Endothelial cell (in vitro differentiated cells): Measurements from ENCODE around the gene DNAJC1. TPM values are rescaled to one million over a fixed set of nuclear protein-coding genes. Genes with fewer than 3 reads are reported as not detected.

ENCODE experiments used
- DNase-seq: peaks from one replicate; pipeline ENCODE4 v3.0.0; 2021; ENCODE audit warnings: low spot score
- H3K27ac Mint-ChIP-seq: one replicate; pipeline ENCODE4 v1.8.0; 2021; ENCODE audit warnings: mixed read lengths, inconsistent platforms; ENCODE audit not compliant: unreplicated experiment
- H3K27me3 Mint-ChIP-seq: one replicate; pipeline ENCODE4 v1.8.0; 2021; ENCODE audit warnings: mild to moderate bottlenecking, moderate library complexity, mixed read lengths, inconsistent platforms; ENCODE audit not compliant: unreplicated experiment
- H3K36me3 Mint-ChIP-seq: one replicate; pipeline ENCODE4 v1.8.0; 2021; ENCODE audit warnings: mild to moderate bottlenecking, low read depth, mixed read lengths, inconsistent platforms; ENCODE audit not compliant: unreplicated experiment
- H3K4me1 Mint-ChIP-seq: one replicate; pipeline ENCODE4 v1.8.0; 2021; ENCODE audit warnings: mild to moderate bottlenecking, mixed read lengths, inconsistent platforms; ENCODE audit not compliant: unreplicated experiment
- H3K4me3 Mint-ChIP-seq: one replicate; pipeline ENCODE4 v1.8.0; 2021; ENCODE audit warnings: mild to moderate bottlenecking, mixed read lengths, inconsistent platforms; ENCODE audit not compliant: unreplicated experiment
- H3K9me3 Mint-ChIP-seq: one replicate; pipeline ENCODE4 v1.8.0; 2021; ENCODE audit warnings: mixed read lengths, inconsistent platforms; ENCODE audit not compliant: unreplicated experiment
- total RNA-seq: library from RNA; stranded (reverse); fragmentation: NEBNext Ultra II Directional; extraction: Animal tissue kit (Norgen Biotek cat#: 25700); gene quantifications from one replicate; pipeline ENCODE4 v1.2.1, GENCODE V29; 2021; ENCODE audit not compliant: unreplicated experiment
- TF ChIP-seq, protein P1 (sequence below): fragments of 200-600 bp; sonication (generic); IDR thresholded peaks from one replicate; pipeline ENCODE4 v1.5.0; 2021; ENCODE audit warnings: antibody characterized with exemption; ENCODE audit not compliant: unreplicated experiment

The DNAJC1 gene
- total RNA-seq, 1 donor from 2014 or later, result 32.0 TPM

GRCh38 chr10:21728618-21729017 lies 274.9 kb downstream of the DNAJC1 start:
- Mint-ChIP-seq H3K36me3 (peaks cover 4% of the 10 kb centered on the region), H3K4me3 (no peak overlapping the region), H3K27ac (peak overlapping the region; percentile 82), H3K4me1 (peaks cover 41% of the 10 kb centered on the region), H3K9me3 (no peaks in the 10 kb centered on the region), H3K27me3 (no peaks in the 10 kb centered on the region)
- TF ChIP-seq, protein P1, sequence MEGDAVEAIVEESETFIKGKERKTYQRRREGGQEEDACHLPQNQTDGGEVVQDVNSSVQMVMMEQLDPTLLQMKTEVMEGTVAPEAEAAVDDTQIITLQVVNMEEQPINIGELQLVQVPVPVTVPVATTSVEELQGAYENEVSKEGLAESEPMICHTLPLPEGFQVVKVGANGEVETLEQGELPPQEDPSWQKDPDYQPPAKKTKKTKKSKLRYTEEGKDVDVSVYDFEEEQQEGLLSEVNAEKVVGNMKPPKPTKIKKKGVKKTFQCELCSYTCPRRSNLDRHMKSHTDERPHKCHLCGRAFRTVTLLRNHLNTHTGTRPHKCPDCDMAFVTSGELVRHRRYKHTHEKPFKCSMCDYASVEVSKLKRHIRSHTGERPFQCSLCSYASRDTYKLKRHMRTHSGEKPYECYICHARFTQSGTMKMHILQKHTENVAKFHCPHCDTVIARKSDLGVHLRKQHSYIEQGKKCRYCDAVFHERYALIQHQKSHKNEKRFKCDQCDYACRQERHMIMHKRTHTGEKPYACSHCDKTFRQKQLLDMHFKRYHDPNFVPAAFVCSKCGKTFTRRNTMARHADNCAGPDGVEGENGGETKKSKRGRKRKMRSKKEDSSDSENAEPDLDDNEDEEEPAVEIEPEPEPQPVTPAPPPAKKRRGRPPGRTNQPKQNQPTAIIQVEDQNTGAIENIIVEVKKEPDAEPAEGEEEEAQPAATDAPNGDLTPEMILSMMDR, result no peak
- no peak for DNase-seq

- Mint-ChIP-seq H3K27me3 (no peaks in the 10 kb centered on the region), H3K36me3 (peaks cover 4% of the 10 kb centered on the region), H3K4me1 (peaks cover 41% of the 10 kb centered on the region), H3K27ac (peak overlapping the region; percentile 92), H3K9me3 (no peaks in the 10 kb centered on the region), H3K4me3 (no peak overlapping the region)
- no peak for DNase-seq
- TF ChIP-seq, protein P1, result no peak
Observed at GRCh38 chr10:21727452-21728168, 275.9 kb downstream of the DNAJC1 start.

DNA sequence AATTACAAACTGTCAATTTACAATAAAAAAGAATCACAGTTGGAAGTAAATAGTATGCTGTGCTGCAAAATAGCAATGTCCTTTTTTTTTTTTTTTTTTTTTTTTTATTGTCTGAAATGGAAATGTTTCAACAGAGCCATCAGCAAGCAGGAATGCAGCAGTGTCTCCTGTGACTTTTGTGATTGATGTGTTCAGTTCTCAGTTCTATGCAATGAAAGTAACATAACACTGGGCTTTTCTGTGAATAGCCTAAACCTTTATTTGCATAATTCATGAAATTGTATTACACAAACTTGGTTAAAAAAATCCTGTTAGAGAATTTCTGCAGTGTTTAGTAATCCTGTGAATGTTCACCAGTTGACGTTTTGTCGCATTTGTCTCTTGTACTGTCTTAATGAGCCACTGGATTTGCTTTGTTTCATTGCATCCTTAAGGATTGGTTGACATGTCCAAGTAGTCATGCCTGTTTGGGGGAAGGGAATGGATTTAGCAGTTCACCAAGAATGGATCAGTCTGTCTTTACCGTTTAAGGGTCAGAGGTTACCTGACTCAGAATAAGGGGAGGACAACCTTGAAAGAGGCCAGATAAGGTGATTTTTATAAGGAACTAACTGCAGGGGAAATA lies 276.8 kb downstream of the DNAJC1 start:
- peak overlapping the region; percentile 79 for H3K27ac Mint-ChIP-seq
- peak overlapping the region; percentile 10 for H3K4me3 Mint-ChIP-seq
- peaks cover 4% of the 10 kb centered on the region for H3K36me3 Mint-ChIP-seq
- DNase-seq, result no peak
- H3K9me3 Mint-ChIP-seq, result no peaks in the 10 kb centered on the region
- H3K27me3 Mint-ChIP-seq, result no peaks in the 10 kb centered on the region
- H3K4me1 Mint-ChIP-seq, result peaks cover 36% of the 10 kb centered on the region
- TF ChIP-seq, protein P1, result no peak

DNA sequence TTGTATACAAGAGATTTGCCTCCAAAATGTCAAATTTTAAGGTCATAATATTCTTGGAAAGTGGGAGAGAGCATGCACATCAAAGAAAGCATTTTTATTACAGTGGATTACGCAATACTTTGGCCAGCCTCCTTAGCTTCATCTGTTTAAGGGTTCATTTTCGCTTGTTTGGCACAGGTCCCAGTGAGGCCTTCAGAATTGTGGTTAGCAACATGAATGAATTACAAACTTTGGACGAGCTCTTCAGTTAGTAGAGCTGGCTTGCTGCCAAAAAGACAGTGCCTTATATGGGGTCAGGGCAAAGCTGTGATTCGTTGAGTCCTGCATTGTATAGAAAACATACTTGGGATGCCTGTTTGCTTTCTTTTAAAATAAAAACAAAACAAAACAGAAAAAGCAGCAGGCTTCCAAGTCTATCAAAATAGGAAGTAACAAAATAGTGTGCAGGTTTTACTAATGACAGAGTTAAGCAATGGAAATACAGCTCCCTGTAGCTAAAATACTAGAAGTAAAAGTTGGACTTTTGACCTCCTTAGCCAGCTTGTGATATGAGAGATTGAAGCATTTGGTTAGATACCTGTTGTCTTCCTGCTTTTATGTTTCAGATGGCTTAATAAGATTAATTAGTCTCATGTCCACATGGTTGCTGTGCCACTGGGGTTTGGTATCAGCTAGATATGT lies 278.7 kb downstream of the DNAJC1 start:
- H3K27ac Mint-ChIP-seq, result peak overlapping the region; percentile 9
- H3K4me3 Mint-ChIP-seq, result no peak overlapping the region
- no peaks in the 10 kb centered on the region for H3K27me3 Mint-ChIP-seq
- TF ChIP-seq, protein P1, result no peak
- peak; percentile 30 for DNase-seq
- H3K4me1 Mint-ChIP-seq, result peaks cover 35% of the 10 kb centered on the region
- H3K9me3 Mint-ChIP-seq, result no peaks in the 10 kb centered on the region
- H3K36me3 Mint-ChIP-seq, result no peaks in the 10 kb centered on the region
